ENCODE measurements around the gene RPS6KA2.

RPS6KA2 gene

GRCh38 chr6:166471797-166472260, 155.2 kb downstream of the RPS6KA2 start:
- no peak overlapping the region for H3K4me3 Mint-ChIP-seq
- no peak for DNase-seq
- no peaks in the 10 kb centered on the region for H3K4me1 Mint-ChIP-seq
- H3K9me3 Mint-ChIP-seq, result no peaks in the 10 kb centered on the region
- H3K27ac Mint-ChIP-seq, result no peak overlapping the region
- H3K27me3 Mint-ChIP-seq, result peaks cover 16% of the 10 kb centered on the region
- no peaks in the 10 kb centered on the region for H3K36me3 Mint-ChIP-seq
- CTCF ChIA-PET, result no interaction called here

GRCh38 chr6:166470863-166471410, 156.1 kb downstream of the RPS6KA2 start:
- H3K4me1 Mint-ChIP-seq, result no peaks in the 10 kb centered on the region
- CTCF ChIA-PET, result no interaction called here
- no peak overlapping the region for H3K27ac Mint-ChIP-seq
- no peaks in the 10 kb centered on the region for H3K36me3 Mint-ChIP-seq
- DNase-seq, result no peak
- peaks cover 13% of the 10 kb centered on the region for H3K27me3 Mint-ChIP-seq
- no peaks in the 10 kb centered on the region for H3K9me3 Mint-ChIP-seq
- no peak overlapping the region for H3K4me3 Mint-ChIP-seq

- H3K9me3 Mint-ChIP-seq, result no peaks in the 10 kb centered on the region
- no peak overlapping the region for H3K27ac Mint-ChIP-seq
- H3K36me3 Mint-ChIP-seq, result no peaks in the 10 kb centered on the region
- CTCF ChIA-PET, result no interaction called here
- no peak overlapping the region for H3K4me3 Mint-ChIP-seq
- no peak for DNase-seq
- H3K4me1 Mint-ChIP-seq, result no peaks in the 10 kb centered on the region
- H3K27me3 Mint-ChIP-seq, result peaks cover 13% of the 10 kb centered on the region
Measured at GRCh38 chr6:166470029-166470862, 156.8 kb downstream of the RPS6KA2 start.

GRCh38 chr6:166469426-166469961, 157.6 kb downstream of the RPS6KA2 start:
- no peak overlapping the region for H3K27ac Mint-ChIP-seq
- H3K9me3 Mint-ChIP-seq, result no peaks in the 10 kb centered on the region
- peaks cover 8% of the 10 kb centered on the region for H3K27me3 Mint-ChIP-seq
- CTCF ChIA-PET, result interaction anchor here (0.5 kb wide), 1 partner anchor 56 kb away, joined by 4 read pairs; no protein-coding TSS in a partner anchor
- no peaks in the 10 kb centered on the region for H3K36me3 Mint-ChIP-seq
- DNase-seq, result no peak
- no peaks in the 10 kb centered on the region for H3K4me1 Mint-ChIP-seq
- H3K4me3 Mint-ChIP-seq, result no peak overlapping the region

- no peaks in the 10 kb centered on the region for H3K9me3 Mint-ChIP-seq
- peaks cover 8% of the 10 kb centered on the region for H3K27me3 Mint-ChIP-seq
- no peak overlapping the region for H3K27ac Mint-ChIP-seq
- DNase-seq, result no peak
- no peaks in the 10 kb centered on the region for H3K4me1 Mint-ChIP-seq
- CTCF ChIA-PET, result no interaction called here
- no peak overlapping the region for H3K4me3 Mint-ChIP-seq
- H3K36me3 Mint-ChIP-seq, result no peaks in the 10 kb centered on the region
Measured at GRCh38 chr6:166467436-166468000, 159.5 kb downstream of the RPS6KA2 start.

- Mint-ChIP-seq H3K36me3 (no peaks in the 10 kb centered on the region), H3K4me3 (no peak overlapping the region), H3K4me1 (no peaks in the 10 kb centered on the region), H3K27ac (no peak overlapping the region), H3K27me3 (peaks cover 8% of the 10 kb centered on the region), H3K9me3 (no peaks in the 10 kb centered on the region)
- CTCF ChIA-PET, result no interaction called here
- DNase-seq, result no peak
Measured at GRCh38 chr6:166466178-166467122, 160.6 kb downstream of the RPS6KA2 start.

- Mint-ChIP-seq H3K27me3 (peaks cover 8% of the 10 kb centered on the region), H3K4me1 (no peaks in the 10 kb centered on the region), H3K27ac (no peak overlapping the region), H3K36me3 (no peaks in the 10 kb centered on the region), H3K9me3 (no peaks in the 10 kb centered on the region), H3K4me3 (no peak overlapping the region)
- no peak for DNase-seq
- CTCF ChIA-PET, result no interaction called here
Measured at GRCh38 chr6:166465671-166466087, 161.4 kb downstream of the RPS6KA2 start.

- H3K4me3 Mint-ChIP-seq, result no peak overlapping the region
- peaks cover 8% of the 10 kb centered on the region for H3K27me3 Mint-ChIP-seq
- no peaks in the 10 kb centered on the region for H3K4me1 Mint-ChIP-seq
- H3K27ac Mint-ChIP-seq, result no peak overlapping the region
- H3K9me3 Mint-ChIP-seq, result no peaks in the 10 kb centered on the region
- DNase-seq, result no peak
- no peaks in the 10 kb centered on the region for H3K36me3 Mint-ChIP-seq
- CTCF ChIA-PET, result no interaction called here
Measured at GRCh38 chr6:166465003-166465399, 162.1 kb downstream of the RPS6KA2 start.

GRCh38 chr6:166464068-166465002, 162.7 kb downstream of the RPS6KA2 start:
- CTCF ChIA-PET, result no interaction called here
- H3K27me3 Mint-ChIP-seq, result peaks cover 8% of the 10 kb centered on the region
- no peak overlapping the region for H3K4me3 Mint-ChIP-seq
- no peaks in the 10 kb centered on the region for H3K36me3 Mint-ChIP-seq
- H3K4me1 Mint-ChIP-seq, result no peaks in the 10 kb centered on the region
- DNase-seq, result no peak
- H3K9me3 Mint-ChIP-seq, result no peaks in the 10 kb centered on the region
- H3K27ac Mint-ChIP-seq, result no peak overlapping the region

GRCh38 chr6:166463359-166464067, 163.5 kb downstream of the RPS6KA2 start:
- Mint-ChIP-seq H3K36me3 (no peaks in the 10 kb centered on the region), H3K4me1 (no peaks in the 10 kb centered on the region), H3K4me3 (no peak overlapping the region), H3K27me3 (peaks cover 8% of the 10 kb centered on the region), H3K9me3 (no peaks in the 10 kb centered on the region), H3K27ac (no peak overlapping the region)
- CTCF ChIA-PET, result interaction anchor here (0.6 kb wide), 1 partner anchor 84 kb away, joined by 3 read pairs; no protein-coding TSS in a partner anchor
- DNase-seq, result no peak

- H3K9me3 Mint-ChIP-seq, result no peaks in the 10 kb centered on the region
- no peaks in the 10 kb centered on the region for H3K36me3 Mint-ChIP-seq
- CTCF ChIA-PET, result no interaction called here
Measured at GRCh38 chr6:166462461-166463135, 164.5 kb downstream of the RPS6KA2 start.

GRCh38 chr6:166461821-166462460, 165.1 kb downstream of the RPS6KA2 start:
- CTCF ChIA-PET, result no interaction called here
- Mint-ChIP-seq H3K9me3 (no peaks in the 10 kb centered on the region), H3K4me3 (no peak overlapping the region), H3K27me3 (peaks cover 1% of the 10 kb centered on the region), H3K36me3 (no peaks in the 10 kb centered on the region), H3K4me1 (no peaks in the 10 kb centered on the region), H3K27ac (no peak overlapping the region)
- DNase-seq, result no peak

More at GRCh38 chr6:166462461-166463135, 164.5 kb downstream of the RPS6KA2 start:
- Mint-ChIP-seq H3K4me3 (no peak overlapping the region), H3K27me3 (peaks cover 6% of the 10 kb centered on the region), H3K27ac (no peak overlapping the region), H3K4me1 (no peaks in the 10 kb centered on the region)
- no peak for DNase-seq
